Nephron (organoid): ENCODE measurements around the gene TMA16.

Source experiments
- H3K27ac Mint-ChIP-seq, 3 experiments: 2 replicates each; pipeline ENCODE4 v1.8.0; 2020; ENCODE audit warnings: mixed read lengths in 3 of 3, mild to moderate bottlenecking in 2 of 3, moderate library complexity in 1 of 3
- H3K27me3 Mint-ChIP-seq: 2 replicates; pipeline ENCODE4 v1.8.0; 2021; ENCODE audit warnings: low read depth, mild to moderate bottlenecking, moderate library complexity, mixed read lengths
- H3K36me3 Mint-ChIP-seq: 2 replicates; pipeline ENCODE4 v1.8.0; 2020; ENCODE audit warnings: low read depth, mixed read lengths
- H3K4me1 Mint-ChIP-seq: 2 replicates; pipeline ENCODE4 v1.8.0; 2020; ENCODE audit warnings: mixed read lengths
- H3K4me3 Mint-ChIP-seq, 3 experiments: 2 replicates each; pipeline ENCODE4 v1.8.0; 2020; ENCODE audit warnings: mild to moderate bottlenecking in 3 of 3, mixed read lengths in 3 of 3, moderate library complexity in 2 of 3
- H3K9me3 Mint-ChIP-seq: 2 replicates; pipeline ENCODE4 v1.8.0; 2020; ENCODE audit warnings: mixed read lengths
- CTCF ChIP-seq, 3 experiments: fragments of 200-600 bp; sonication (generic); IDR thresholded peaks; one replicate each; pipeline ENCODE4 v1.5.0; 2021; ENCODE audit warnings: antibody characterized with exemption in 3 of 3; ENCODE audit not compliant: unreplicated experiment in 3 of 3

The TMA16 gene

GRCh38 chr4:163566257-163566796, 71.8 kb downstream of the TMA16 start:
- Mint-ChIP-seq H3K36me3 (no peaks in the 10 kb centered on the region), H3K4me3 (no peak overlapping the region), H3K4me1 (no peaks in the 10 kb centered on the region), H3K27me3 (no peaks in the 10 kb centered on the region), H3K27ac (no peak overlapping the region), H3K9me3 (peaks cover 3% of the 10 kb centered on the region)
- TF ChIP-seq CTCF (IDR thresholded peaks at IDR 0.05; ENCODE audit: unreplicated experiment in 3 of 3), result no peak

GRCh38 chr4:163568843-163569242, 74.4 kb downstream of the TMA16 start:
- H3K9me3 Mint-ChIP-seq, result no peaks in the 10 kb centered on the region
- no peak overlapping the region for H3K4me3 Mint-ChIP-seq
- no peaks in the 10 kb centered on the region for H3K27me3 Mint-ChIP-seq
- H3K27ac Mint-ChIP-seq, result no peak overlapping the region
- no peak for TF ChIP-seq CTCF (IDR thresholded peaks at IDR 0.05; ENCODE audit: unreplicated experiment in 3 of 3)
- no peaks in the 10 kb centered on the region for H3K36me3 Mint-ChIP-seq
- no peaks in the 10 kb centered on the region for H3K4me1 Mint-ChIP-seq
